Activated CD8-positive, alpha-beta T cell treated with anti-CD3 and anti-CD28 coated beads for 36 hours (primary cell): ENCODE results near the gene ILK. TPM values are rescaled to one million over a fixed set of nuclear protein-coding genes. Genes with fewer than 3 reads are reported as not detected.

Experiments
- ATAC-seq: fragments of 200-7000 bp; cut with Tn5 transposase; one replicate; pipeline ENCODE4 v1.10.0; 2021; ENCODE audit warnings: mild to moderate bottlenecking, moderate library complexity
- CTCF ChIA-PET: fragments of 350-600 bp; sonication (Branson Sonifier 250); formaldehyde crosslinking; loops from one replicate; lab custom pipeline; 2021; ENCODE audit warnings: antibody characterized with exemption; lab: Charles Lee
- POLR2A ChIA-PET: fragments of 350-600 bp; sonication (Branson Sonifier 250); formaldehyde crosslinking; loops from one replicate; lab custom pipeline; 2021; ENCODE audit warnings: antibody characterized with exemption; lab: Charles Lee
- DNase-seq: peaks from one replicate; pipeline ENCODE4 v3.0.0-alpha.2; 2020
- H3K27ac Mint-ChIP-seq: one replicate; pipeline ENCODE4 v1.8.0; 2021; ENCODE audit warnings: mild to moderate bottlenecking, mixed read lengths
- H3K27me3 Mint-ChIP-seq: one replicate; pipeline ENCODE4 v1.8.0; 2021; ENCODE audit warnings: mixed read lengths
- H3K36me3 Mint-ChIP-seq: one replicate; pipeline ENCODE4 v1.8.0; 2021; ENCODE audit warnings: low read depth, mixed read lengths
- H3K4me1 Mint-ChIP-seq: one replicate; pipeline ENCODE4 v1.8.0; 2021; ENCODE audit warnings: low read depth, mixed read lengths
- H3K4me3 Mint-ChIP-seq: one replicate; pipeline ENCODE4 v1.8.0; 2021; ENCODE audit warnings: mild to moderate bottlenecking, moderate library complexity, mixed read lengths
- H3K9me3 Mint-ChIP-seq: one replicate; pipeline ENCODE4 v1.8.0; 2021; ENCODE audit warnings: mixed read lengths
- intact Hi-C: fragments of 100-400 bp; cut with micrococcal nuclease; formaldehyde crosslinking; loops from one replicate; pipeline ENCODE4 v1.10.0; 2022
- total RNA-seq, 2 experiments: library from RNA; stranded (reverse); gene quantifications; one replicate each; pipeline ENCODE4 v1.2.3, GENCODE V29; 2021
- TF ChIP-seq, protein P1 (sequence below): fragments of 200-600 bp; IDR thresholded peaks from one replicate; pipeline ENCODE4 v1.8.0; 2022; ENCODE audit warnings: antibody characterized with exemption, mild to moderate bottlenecking

ILK gene
- total RNA-seq, 2 experiments from 2014 or later, result 70.6 to 71.7 TPM

DNA sequence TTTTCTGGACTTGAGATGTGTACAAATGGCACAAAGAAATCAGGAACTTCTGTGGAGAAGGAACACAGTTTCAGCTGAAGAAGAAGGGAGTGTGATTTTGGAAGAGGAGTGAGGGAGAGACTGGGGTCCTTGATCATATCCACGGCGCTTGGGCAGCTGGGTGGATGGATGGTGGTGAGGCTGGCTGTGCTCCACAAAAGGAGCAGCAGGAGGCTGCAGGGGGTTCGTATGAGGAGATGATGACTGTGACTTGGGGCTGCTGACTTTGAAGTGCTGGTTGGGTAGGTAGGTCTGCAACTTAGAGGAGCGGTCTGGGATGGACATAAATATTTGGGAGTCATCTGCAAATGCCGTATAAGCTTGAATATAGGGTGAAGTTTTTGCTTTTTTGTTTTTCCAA is 53.4 kb downstream of the ILK start:
- no peak overlapping the region for H3K27ac Mint-ChIP-seq
- DNase-seq, result no peak
- peaks cover 5% of the 10 kb centered on the region for H3K4me1 Mint-ChIP-seq
- no peaks in the 10 kb centered on the region for H3K36me3 Mint-ChIP-seq
- no peak for ATAC-seq
- ChIA-PET CTCF (interaction anchor here (0.8 to 1.3 kb wide), 3 partner anchors 10 to 52 kb away, joined by 3 to 4 read pairs (median 4); no protein-coding TSS in a partner anchor), POLR2A (interaction anchor here (0.6 to 1.8 kb wide), 6 partner anchors 8 to 126 kb away, joined by 3 to 5 read pairs (median 4); partner anchors contain the start of gene TPP1)
- intact Hi-C loops, result loop anchor here (10.0 kb wide), 1 partner anchor 52 kb away; the partner anchor contains the start of genes ILK and RRP8
- H3K9me3 Mint-ChIP-seq, result no peaks in the 10 kb centered on the region
- TF ChIP-seq, protein P1, sequence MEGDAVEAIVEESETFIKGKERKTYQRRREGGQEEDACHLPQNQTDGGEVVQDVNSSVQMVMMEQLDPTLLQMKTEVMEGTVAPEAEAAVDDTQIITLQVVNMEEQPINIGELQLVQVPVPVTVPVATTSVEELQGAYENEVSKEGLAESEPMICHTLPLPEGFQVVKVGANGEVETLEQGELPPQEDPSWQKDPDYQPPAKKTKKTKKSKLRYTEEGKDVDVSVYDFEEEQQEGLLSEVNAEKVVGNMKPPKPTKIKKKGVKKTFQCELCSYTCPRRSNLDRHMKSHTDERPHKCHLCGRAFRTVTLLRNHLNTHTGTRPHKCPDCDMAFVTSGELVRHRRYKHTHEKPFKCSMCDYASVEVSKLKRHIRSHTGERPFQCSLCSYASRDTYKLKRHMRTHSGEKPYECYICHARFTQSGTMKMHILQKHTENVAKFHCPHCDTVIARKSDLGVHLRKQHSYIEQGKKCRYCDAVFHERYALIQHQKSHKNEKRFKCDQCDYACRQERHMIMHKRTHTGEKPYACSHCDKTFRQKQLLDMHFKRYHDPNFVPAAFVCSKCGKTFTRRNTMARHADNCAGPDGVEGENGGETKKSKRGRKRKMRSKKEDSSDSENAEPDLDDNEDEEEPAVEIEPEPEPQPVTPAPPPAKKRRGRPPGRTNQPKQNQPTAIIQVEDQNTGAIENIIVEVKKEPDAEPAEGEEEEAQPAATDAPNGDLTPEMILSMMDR, result no peak
- H3K4me3 Mint-ChIP-seq, result peak overlapping the region; percentile 46
- H3K27me3 Mint-ChIP-seq, result peaks cover 9% of the 10 kb centered on the region

GRCh38 chr11:6657346-6657745 is 53.8 kb downstream of the ILK start:
- Mint-ChIP-seq H3K27ac (no peak overlapping the region), H3K4me3 (peak overlapping the region; percentile 46), H3K27me3 (peaks cover 9% of the 10 kb centered on the region), H3K4me1 (peaks cover 5% of the 10 kb centered on the region), H3K36me3 (no peaks in the 10 kb centered on the region), H3K9me3 (no peaks in the 10 kb centered on the region)
- CTCF ChIA-PET, result interaction anchor here (0.8 to 1.3 kb wide), 3 partner anchors 10 to 53 kb away, joined by 3 to 4 read pairs (median 4); no protein-coding TSS in a partner anchor
- TF ChIP-seq, protein P1, result no peak
- intact Hi-C loops, result loop anchor here (10.0 kb wide), 1 partner anchor 53 kb away; the partner anchor contains the start of genes ILK and RRP8
- DNase-seq, result no peak
- POLR2A ChIA-PET, result interaction anchor here (0.6 to 2.6 kb wide), 5 partner anchors 8 to 126 kb away, joined by 3 to 7 read pairs (median 4); no protein-coding TSS in a partner anchor
- ATAC-seq, result no peak

GRCh38 chr11:6658647-6659046 is 55.1 kb downstream of the ILK start:
- DNase-seq, result no peak
- ChIA-PET POLR2A (interaction anchor here (2.6 kb wide), 1 partner anchor 9 kb away, joined by 7 read pairs; no protein-coding TSS in a partner anchor), CTCF (interaction anchor here (0.8 to 1.3 kb wide), 3 partner anchors 9 to 215 kb away, joined by 3 to 4 read pairs (median 3); no protein-coding TSS in a partner anchor)
- H3K27ac Mint-ChIP-seq, result no peak overlapping the region
- H3K4me1 Mint-ChIP-seq, result peaks cover 11% of the 10 kb centered on the region
- H3K36me3 Mint-ChIP-seq, result no peaks in the 10 kb centered on the region
- TF ChIP-seq, protein P1, result no peak
- H3K9me3 Mint-ChIP-seq, result no peaks in the 10 kb centered on the region
- intact Hi-C loops, result loop anchor here (10.0 kb wide), 1 partner anchor 54 kb away; the partner anchor contains the start of genes ILK and RRP8
- ATAC-seq, result no peak
- no peak overlapping the region for H3K4me3 Mint-ChIP-seq
- H3K27me3 Mint-ChIP-seq, result peaks cover 9% of the 10 kb centered on the region

Other genes with a start within 250 kb of the ILK start
- 10 to 100 TPM; 10.6 to 11.2 TPM for gene SMPD1, start 213.3 kb upstream of the ILK start, total RNA-seq
- 10 to 100 TPM; 28.1 to 31.1 TPM for gene APBB1, start 184.7 kb upstream of the ILK start, total RNA-seq
- not detected for gene HPX, start 162.8 kb upstream of the ILK start, total RNA-seq
- 1 to 10 TPM; 4.4 to 5.5 TPM for gene TRIM3, start 129.8 kb upstream of the ILK start, total RNA-seq
- 10 to 100 TPM; 36.9 to 38.3 TPM for gene ARFIP2, start 122.4 kb upstream of the ILK start, total RNA-seq
- 10 to 100 TPM; 40.6 to 43.0 TPM for gene TIMM10B, start 122.3 kb upstream of the ILK start, total RNA-seq
- gene DNHD1, start 106.5 kb upstream of the ILK start, total RNA-seq, result 10 to 100 TPM; 27.5 to 28.2 TPM
- gene RRP8, start 158 bp upstream of the ILK start, total RNA-seq, result 10 to 100 TPM; 39.6 to 43.1 TPM
- 100 to 1,000 TPM; 151 to 160 TPM for gene TAF10, start 8.4 kb downstream of the ILK start, total RNA-seq
- 10 to 100 TPM; 28.1 to 31.4 TPM for gene TPP1, start 15.6 kb downstream of the ILK start, total RNA-seq
- 1 to 10 TPM; 1.6 TPM for gene DCHS1, start 52.0 kb downstream of the ILK start, total RNA-seq
- gene MRPL17, start 79.6 kb downstream of the ILK start, total RNA-seq, result 100 to 1,000 TPM; 140 to 144 TPM
- under 1 TPM; 0.29 to 0.45 TPM for gene OR2AG2, start 168.2 kb downstream of the ILK start, total RNA-seq
- not detected for gene OR2AG1, start 179.2 kb downstream of the ILK start, total RNA-seq
- under 1 TPM; 0.16 to 0.38 TPM for gene OR6A2, start 195.9 kb downstream of the ILK start, total RNA-seq
- gene OR10A5, start 241.9 kb downstream of the ILK start, total RNA-seq, result not detected